ENCODE measurements around the gene MYH10.

GRCh38 chr17:8609910-8610309 is 20.6 kb downstream of the MYH10 start:
- TF ChIP-seq POLR2AphosphoS5 (IDR thresholded peaks at IDR 0.05), result no peak
- no peak for TF ChIP-seq POLR2A (IDR thresholded peaks at IDR 0.05)
- TF ChIP-seq CTCF (IDR thresholded peaks at IDR 0.05), result no peak

Data from upper lobe of left lung (tissue), 4 donors.